ENCODE results near the gene ANO2.
"Not testable (repeated sequence)": the region's sequence is repeated elsewhere in the genome, so short reads cannot be mapped to it uniquely, and the experiment has no call there.

Gene ANO2

GRCh38 chr12:5537026-5537615 is 407.9 kb downstream of the ANO2 start:
- not testable (repeated sequence) for DNase-seq (ENCODE audit: low spot score)

- DNase-seq (ENCODE audit: low spot score): no peak
These were observed 409.5 kb downstream of the ANO2 start for GRCh38 chr12:5535541-5535940.

GRCh38 chr12:5534426-5535199 is 410.4 kb downstream of the ANO2 start:
- DNase-seq (ENCODE audit: low spot score): no peak

GRCh38 chr12:5533368-5533767 is 411.7 kb downstream of the ANO2 start:
- DNase-seq (ENCODE audit: low spot score): no peak

- no peak for DNase-seq (ENCODE audit: low spot score)
These were observed 419.2 kb downstream of the ANO2 start for GRCh38 chr12:5525783-5526367.

- DNase-seq (ENCODE audit: low spot score): no peak
These were observed 420.2 kb downstream of the ANO2 start for GRCh38 chr12:5524769-5525436.

- no peak for DNase-seq (ENCODE audit: low spot score)
These were observed 420.8 kb downstream of the ANO2 start for GRCh38 chr12:5524116-5524768.

- DNase-seq (ENCODE audit: low spot score): no peak
These were observed 421.5 kb downstream of the ANO2 start for GRCh38 chr12:5523396-5524115.

- DNase-seq (ENCODE audit: low spot score): no peak
These were observed 422.4 kb downstream of the ANO2 start for GRCh38 chr12:5522432-5523335.

GRCh38 chr12:5521456-5522325 is 423.4 kb downstream of the ANO2 start:
- DNase-seq (ENCODE audit: low spot score): no peak

GRCh38 chr12:5520831-5521230 is 424.2 kb downstream of the ANO2 start:
- no peak for DNase-seq (ENCODE audit: low spot score)

- DNase-seq (ENCODE audit: low spot score): no peak
These were observed 425.0 kb downstream of the ANO2 start for GRCh38 chr12:5520037-5520436.

- no peak for DNase-seq (ENCODE audit: low spot score)
These were observed 426.3 kb downstream of the ANO2 start for GRCh38 chr12:5518584-5519365.

- DNase-seq (ENCODE audit: low spot score): no peak
These were observed 428.5 kb downstream of the ANO2 start for GRCh38 chr12:5516371-5517241.

GRCh38 chr12:5515458-5515857 is 429.6 kb downstream of the ANO2 start:
- no peak for DNase-seq (ENCODE audit: low spot score)

GRCh38 chr12:5514545-5514944 is 430.5 kb downstream of the ANO2 start:
- DNase-seq (ENCODE audit: low spot score): no peak

- DNase-seq (ENCODE audit: low spot score): no peak
These were observed 431.0 kb downstream of the ANO2 start for GRCh38 chr12:5514016-5514415.

GRCh38 chr12:5513406-5513805 is 431.7 kb downstream of the ANO2 start:
- DNase-seq (ENCODE audit: low spot score): no peak
